ENCODE results near the gene SLC9A9. TPM values are rescaled to one million over a fixed set of nuclear protein-coding genes. Genes with fewer than 3 reads are reported as not detected.

The SLC9A9 gene
- total RNA-seq, 2 donors from 2014 or later = 29.6 to 60.1 TPM

DNA sequence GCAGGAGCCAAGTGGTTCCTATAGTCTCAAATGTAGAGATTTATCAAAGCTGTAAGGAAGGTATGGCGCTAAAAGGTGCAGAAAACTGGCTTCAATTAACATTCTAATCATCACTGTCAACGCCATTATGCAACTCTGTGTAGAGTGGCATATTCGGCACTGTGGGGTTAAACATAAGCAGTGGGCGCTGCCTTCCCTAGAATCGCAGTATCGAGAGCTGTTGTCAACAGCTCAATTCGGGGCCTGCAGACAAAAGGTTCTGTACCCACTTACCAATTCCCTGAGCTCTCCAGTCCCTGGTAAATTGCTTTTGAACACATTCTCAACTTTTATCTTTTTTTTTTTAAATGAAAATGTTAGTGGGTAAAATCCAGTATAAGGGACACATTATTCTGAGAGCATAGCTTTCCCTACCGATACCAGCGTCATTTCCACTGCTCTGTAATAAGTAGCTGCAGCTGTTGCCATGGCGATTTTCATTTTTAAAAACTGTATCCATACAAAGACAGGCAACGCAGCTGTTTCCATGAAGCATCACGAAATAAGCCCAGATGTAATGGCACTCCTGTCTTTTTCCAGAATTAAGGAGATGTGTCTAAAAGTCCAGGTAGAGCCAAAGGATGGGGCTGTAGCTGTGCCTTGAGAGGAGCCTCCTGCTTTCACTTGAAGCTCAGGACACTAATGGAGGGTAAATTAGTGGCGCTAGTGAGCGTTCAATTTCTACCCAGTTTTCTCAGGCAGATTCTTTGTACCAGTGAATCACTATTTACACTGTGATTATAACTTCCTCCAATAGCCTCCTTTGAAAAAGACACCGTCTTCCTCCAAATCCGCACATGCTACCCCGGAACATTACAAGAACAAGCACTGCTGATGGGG lies 250.3 kb downstream of the SLC9A9 start:
- TF ChIP-seq, protein P1, sequence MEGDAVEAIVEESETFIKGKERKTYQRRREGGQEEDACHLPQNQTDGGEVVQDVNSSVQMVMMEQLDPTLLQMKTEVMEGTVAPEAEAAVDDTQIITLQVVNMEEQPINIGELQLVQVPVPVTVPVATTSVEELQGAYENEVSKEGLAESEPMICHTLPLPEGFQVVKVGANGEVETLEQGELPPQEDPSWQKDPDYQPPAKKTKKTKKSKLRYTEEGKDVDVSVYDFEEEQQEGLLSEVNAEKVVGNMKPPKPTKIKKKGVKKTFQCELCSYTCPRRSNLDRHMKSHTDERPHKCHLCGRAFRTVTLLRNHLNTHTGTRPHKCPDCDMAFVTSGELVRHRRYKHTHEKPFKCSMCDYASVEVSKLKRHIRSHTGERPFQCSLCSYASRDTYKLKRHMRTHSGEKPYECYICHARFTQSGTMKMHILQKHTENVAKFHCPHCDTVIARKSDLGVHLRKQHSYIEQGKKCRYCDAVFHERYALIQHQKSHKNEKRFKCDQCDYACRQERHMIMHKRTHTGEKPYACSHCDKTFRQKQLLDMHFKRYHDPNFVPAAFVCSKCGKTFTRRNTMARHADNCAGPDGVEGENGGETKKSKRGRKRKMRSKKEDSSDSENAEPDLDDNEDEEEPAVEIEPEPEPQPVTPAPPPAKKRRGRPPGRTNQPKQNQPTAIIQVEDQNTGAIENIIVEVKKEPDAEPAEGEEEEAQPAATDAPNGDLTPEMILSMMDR (IDR thresholded peaks at IDR 0.05) = no peak
- ATAC-seq (ENCODE audit: insufficient number of reproducible peaks, low FRiP score, low read depth) = no peak
- H3K27ac ChIP-seq = no peak overlapping the region
- H3K36me3 ChIP-seq = no peaks in the 10 kb centered on the region
- no peak for DNase-seq (ENCODE audit: low spot score)
- no peaks in the 10 kb centered on the region for H3K9me3 ChIP-seq
- no peaks in the 10 kb centered on the region for H3K4me1 ChIP-seq (ENCODE audit: control insufficient read depth in 1 of 2, low read depth in 2 of 2)
- no peak overlapping the region for H3K4me3 ChIP-seq
- no peaks in the 10 kb centered on the region for H3K27me3 ChIP-seq (replicated peaks; ENCODE audit: insufficient read depth)

DNA sequence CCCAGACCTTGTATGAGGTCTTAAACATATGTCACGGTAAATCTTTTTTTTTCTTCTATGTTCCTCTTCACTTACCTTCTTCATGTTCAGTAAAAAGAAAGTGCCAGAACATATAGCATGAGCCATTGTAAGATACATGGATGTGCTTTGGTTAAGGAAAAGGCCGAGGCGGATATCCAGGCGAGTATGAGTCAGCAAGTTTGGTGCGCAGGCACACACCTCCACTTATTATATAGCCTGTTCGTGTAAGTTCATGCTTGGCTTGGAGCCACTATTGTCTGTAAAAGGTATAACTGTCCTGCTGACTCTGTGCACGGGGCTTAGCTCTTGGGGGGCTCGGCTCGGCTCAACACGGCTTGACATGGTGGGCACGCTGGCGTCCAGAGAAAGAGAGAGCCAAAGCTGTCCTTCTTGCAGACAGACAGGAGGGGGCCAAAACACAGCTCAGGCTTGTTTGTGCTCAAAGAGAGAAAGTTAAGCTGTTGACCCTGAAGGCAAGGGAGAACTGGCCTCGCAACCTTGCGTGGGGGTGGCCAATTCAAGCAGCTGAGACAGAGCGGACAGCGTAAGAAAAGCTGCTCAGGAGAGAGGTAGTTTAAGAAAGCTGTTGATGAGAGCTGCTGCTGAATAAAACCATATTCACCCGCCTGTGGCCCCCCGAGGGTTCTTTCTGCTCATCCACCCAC lies 251.2 kb downstream of the SLC9A9 start:
- Histone ChIP-seq H3K9me3 (no peaks in the 10 kb centered on the region), H3K27ac (no peak overlapping the region), H3K27me3 (replicated peaks; ENCODE audit: insufficient read depth) (no peaks in the 10 kb centered on the region), H3K4me1 (ENCODE audit: control insufficient read depth in 1 of 2, low read depth in 2 of 2) (no peaks in the 10 kb centered on the region), H3K36me3 (no peaks in the 10 kb centered on the region), H3K4me3 (no peak overlapping the region)
- TF ChIP-seq, protein P1 (IDR thresholded peaks at IDR 0.05) = no peak
- no peak for DNase-seq (ENCODE audit: low spot score)
- ATAC-seq (ENCODE audit: insufficient number of reproducible peaks, low FRiP score, low read depth) = no peak

DNA sequence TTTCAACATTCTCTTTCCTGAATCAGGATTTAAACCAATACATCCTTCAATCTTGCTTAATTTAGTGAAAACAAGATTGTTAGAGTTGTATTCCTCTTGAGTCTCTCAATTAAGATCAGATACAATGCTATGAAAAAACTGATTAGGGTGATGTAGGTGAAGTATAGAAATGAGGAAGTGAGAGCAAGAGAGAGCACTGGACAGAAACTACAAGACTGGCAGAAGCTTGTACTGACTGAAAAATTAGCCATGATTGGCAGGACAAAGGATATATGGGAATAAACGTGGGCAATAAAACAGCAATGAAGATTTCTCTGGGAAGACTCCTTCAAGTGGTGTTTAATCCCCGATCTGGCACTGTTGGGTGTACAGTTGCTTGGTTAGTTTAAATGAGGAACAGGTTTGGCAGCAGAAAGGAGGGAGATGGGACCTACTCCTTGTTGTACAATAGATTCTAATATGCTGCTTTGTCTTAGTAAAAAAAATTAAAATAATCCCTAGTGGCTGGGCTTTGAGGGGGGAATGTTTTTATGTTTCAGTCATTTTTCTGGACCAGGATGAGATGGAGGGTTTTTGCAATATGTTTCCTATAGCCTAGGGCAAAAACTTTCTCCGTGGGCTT lies 252.7 kb downstream of the SLC9A9 start:
- Histone ChIP-seq H3K4me1 (ENCODE audit: control insufficient read depth in 1 of 2, low read depth in 2 of 2) (no peaks in the 10 kb centered on the region), H3K27ac (no peak overlapping the region), H3K4me3 (no peak overlapping the region), H3K9me3 (no peaks in the 10 kb centered on the region), H3K27me3 (replicated peaks; ENCODE audit: insufficient read depth) (no peaks in the 10 kb centered on the region), H3K36me3 (no peaks in the 10 kb centered on the region)
- no peak for ATAC-seq (ENCODE audit: insufficient number of reproducible peaks, low FRiP score, low read depth)
- DNase-seq (ENCODE audit: low spot score) = no peak
- TF ChIP-seq, protein P1 (IDR thresholded peaks at IDR 0.05) = no peak

DNA sequence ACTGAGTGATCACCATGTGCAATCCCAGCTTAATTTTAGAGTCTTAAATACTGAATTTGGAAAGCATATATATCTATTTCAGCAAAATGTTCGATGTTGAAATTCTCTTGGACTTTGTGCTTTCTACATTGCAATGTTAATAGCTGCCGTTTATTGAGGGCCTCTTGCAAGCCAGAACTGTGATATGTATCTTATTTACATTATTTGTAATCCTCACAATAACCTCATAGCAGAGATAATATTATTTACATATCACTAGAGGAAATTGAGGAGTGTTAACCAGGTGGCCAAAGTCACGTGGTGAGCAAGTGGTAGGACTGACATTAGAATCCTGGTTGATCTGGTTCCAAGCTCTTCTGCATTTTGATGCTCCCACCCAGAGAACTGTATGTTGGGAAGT lies 254.1 kb downstream of the SLC9A9 start:
- H3K36me3 ChIP-seq = no peaks in the 10 kb centered on the region
- TF ChIP-seq, protein P1 (IDR thresholded peaks at IDR 0.05) = no peak

DNA sequence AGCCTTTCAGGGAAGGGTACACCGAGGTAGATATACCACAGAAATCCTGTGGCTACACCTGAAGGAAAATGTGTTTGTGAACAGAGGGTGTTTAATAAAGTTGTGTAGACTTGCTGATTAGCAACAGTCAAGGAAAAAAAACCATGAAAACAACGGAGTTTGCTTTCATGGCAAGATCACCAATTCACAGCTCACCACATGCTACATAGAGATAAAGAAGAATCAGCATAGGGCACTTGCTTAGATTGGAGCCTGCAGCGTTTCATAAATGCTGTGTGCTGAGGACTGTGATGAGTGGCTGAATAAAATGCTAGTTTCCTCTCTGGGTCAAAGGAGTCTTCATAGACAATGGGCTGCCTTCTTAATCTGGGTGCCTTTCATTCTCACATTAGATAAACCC lies 257.6 kb downstream of the SLC9A9 start:
- Histone ChIP-seq H3K27me3 (replicated peaks; ENCODE audit: insufficient read depth) (no peaks in the 10 kb centered on the region), H3K4me1 (ENCODE audit: control insufficient read depth in 1 of 2, low read depth in 2 of 2) (no peaks in the 10 kb centered on the region), H3K9me3 (no peaks in the 10 kb centered on the region), H3K27ac (no peak overlapping the region), H3K36me3 (no peaks in the 10 kb centered on the region), H3K4me3 (no peak overlapping the region)
- TF ChIP-seq, protein P1 (IDR thresholded peaks at IDR 0.05) = no peak
- ATAC-seq (ENCODE audit: insufficient number of reproducible peaks, low FRiP score, low read depth) (no peak), DNase-seq (ENCODE audit: low spot score) (no peak)

More for the DNA sequence above, 254.1 kb downstream of the SLC9A9 start:
- no peak for DNase-seq (ENCODE audit: low spot score)
- H3K4me3 ChIP-seq = no peak overlapping the region
- H3K27ac ChIP-seq = no peak overlapping the region
- no peaks in the 10 kb centered on the region for H3K4me1 ChIP-seq (ENCODE audit: control insufficient read depth in 1 of 2, low read depth in 2 of 2)
- H3K9me3 ChIP-seq = no peaks in the 10 kb centered on the region
- no peaks in the 10 kb centered on the region for H3K27me3 ChIP-seq (replicated peaks; ENCODE audit: insufficient read depth)
- ATAC-seq (ENCODE audit: insufficient number of reproducible peaks, low FRiP score, low read depth) = no peak
